ENCODE measurements around the gene AADACL4.

DNA sequence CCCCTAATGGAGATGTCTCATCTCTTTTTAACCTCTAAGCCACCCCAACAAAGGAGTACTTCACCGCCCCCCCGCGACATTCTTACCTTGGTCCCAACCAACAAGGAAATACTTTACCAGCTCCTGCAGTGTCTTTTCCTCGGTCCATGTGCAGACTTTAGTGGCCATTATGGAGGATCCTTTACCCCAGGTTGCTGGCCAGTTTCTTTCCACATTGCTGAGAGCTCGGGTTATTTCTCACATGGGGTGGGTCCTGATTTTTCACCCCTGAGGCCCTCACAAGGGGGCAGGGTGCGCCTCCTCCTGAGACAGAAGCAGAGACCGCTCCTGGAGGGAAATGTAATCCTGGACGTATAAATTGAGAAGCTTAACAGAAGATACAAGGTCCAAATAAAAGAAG, 69.0 kb downstream of the AADACL4 start:
- TF ChIP-seq POLR2A (IDR thresholded peaks at IDR 0.05): no peak
- TF ChIP-seq, protein P1, sequence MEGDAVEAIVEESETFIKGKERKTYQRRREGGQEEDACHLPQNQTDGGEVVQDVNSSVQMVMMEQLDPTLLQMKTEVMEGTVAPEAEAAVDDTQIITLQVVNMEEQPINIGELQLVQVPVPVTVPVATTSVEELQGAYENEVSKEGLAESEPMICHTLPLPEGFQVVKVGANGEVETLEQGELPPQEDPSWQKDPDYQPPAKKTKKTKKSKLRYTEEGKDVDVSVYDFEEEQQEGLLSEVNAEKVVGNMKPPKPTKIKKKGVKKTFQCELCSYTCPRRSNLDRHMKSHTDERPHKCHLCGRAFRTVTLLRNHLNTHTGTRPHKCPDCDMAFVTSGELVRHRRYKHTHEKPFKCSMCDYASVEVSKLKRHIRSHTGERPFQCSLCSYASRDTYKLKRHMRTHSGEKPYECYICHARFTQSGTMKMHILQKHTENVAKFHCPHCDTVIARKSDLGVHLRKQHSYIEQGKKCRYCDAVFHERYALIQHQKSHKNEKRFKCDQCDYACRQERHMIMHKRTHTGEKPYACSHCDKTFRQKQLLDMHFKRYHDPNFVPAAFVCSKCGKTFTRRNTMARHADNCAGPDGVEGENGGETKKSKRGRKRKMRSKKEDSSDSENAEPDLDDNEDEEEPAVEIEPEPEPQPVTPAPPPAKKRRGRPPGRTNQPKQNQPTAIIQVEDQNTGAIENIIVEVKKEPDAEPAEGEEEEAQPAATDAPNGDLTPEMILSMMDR (IDR thresholded peaks at IDR 0.05): no peak
